Gastrocnemius medialis (tissue), 4 donors: ENCODE data around the gene CBLL1. TPM values are rescaled to one million over a fixed set of nuclear protein-coding genes. Genes with fewer than 3 reads are reported as not detected.

Experiments
- ATAC-seq, 2 donors: fragments of 150-250 bp; one replicate each; pipeline ENCODE4 v1.9.1; 2016
- DNase-seq, 2 donors: peaks; one replicate each; pipeline ENCODE4 v3.0.0-alpha.2; 2019
- H3K27ac ChIP-seq, 4 donors: fragments of 200-600 bp; sonication (generic); 1 replicate in 1 of 4; 2 replicates in 3 of 4; pipeline ENCODE4 v1.5.1; 2016 to 2018; ENCODE audit warnings: mild to moderate bottlenecking in 2 of 4, moderate library complexity in 1 of 4
- H3K27me3 ChIP-seq, 3 donors: fragments of 200-600 bp; sonication (generic) in 2 of 3; 1 replicate in 1 of 3; 2 replicates in 2 of 3; pipeline versions ENCODE4 v1.5.1 to v1.6.0; 2016 to 2019; ENCODE audit warnings: mild to moderate bottlenecking in 1 of 3, moderate library complexity in 1 of 3
- H3K36me3 ChIP-seq, 2 donors: fragments of 200-600 bp; sonication (generic) in 1 of 2; one replicate each; pipeline ENCODE4 v1.5.1; 2017 to 2018
- H3K4me1 ChIP-seq, 2 donors: fragments of 200-600 bp; sonication (generic) in 1 of 2; one replicate each; pipeline ENCODE4 v1.5.1; 2016 to 2017; ENCODE audit warnings: mild to moderate bottlenecking in 2 of 2
- H3K4me3 ChIP-seq, 4 donors: fragments of 200-600 bp; sonication (generic) in 3 of 4; 1 replicate in 1 of 4; 2 replicates in 3 of 4; pipeline ENCODE4 v1.5.1; 2016 to 2019; ENCODE audit warnings: mild to moderate bottlenecking in 2 of 4
- H3K9me3 ChIP-seq, 3 donors: fragments of 200-600 bp; sonication (generic) in 2 of 3; 1 replicate in 1 of 3; 2 replicates in 2 of 3; pipeline ENCODE4 v1.5.1; 2016 to 2019
- POLR2A ChIP-seq, 2 donors: fragments of 450-650 bp; IDR thresholded peaks; one replicate each; pipeline ENCODE4 v1.6.1; 2017; ENCODE audit warnings: antibody characterized with exemption in 2 of 2, mild to moderate bottlenecking in 2 of 2, moderate library complexity in 2 of 2
- in situ Hi-C, 4 donors: fragments of 200-750 bp; cut with MboI; loops; one replicate each; pipeline versions ENCODE4 v1.15.0 to v1.8.0; 2017; ENCODE audit warnings: low sequenced_read_pairs in 4 of 4
- intact Hi-C: fragments of 100-400 bp; cut with DNase I; formaldehyde crosslinking; loops from one replicate; pipeline ENCODE4 v1.15.1; 2023; ENCODE audit warnings: low total_unique reads
- total RNA-seq, 4 donors: library from RNA; depleted of rRNA; stranded (reverse); fragments of >200 nt; gene quantifications; one replicate each; pipeline versions ENCODE4 v1.1.0 to v1.2.3, GENCODE V29; 2016
- TF ChIP-seq, protein P1 (sequence below), 5 experiments: fragments of 450-650 bp in 3 of 5; fragments of 200-600 bp in 2 of 5; sonication (generic) in 2 of 5; IDR thresholded peaks in 4 of 5; conservative IDR thresholded peaks in 1 of 5; 1 replicate in 4 of 5; 2 replicates in 1 of 5; pipeline ENCODE4 v1.5.1; 2016 to 2019; ENCODE audit warnings: antibody characterized with exemption in 5 of 5, mild to moderate bottlenecking in 3 of 5, moderate library complexity in 3 of 5

Gene CBLL1
- total RNA-seq, 4 donors from 2014 or later = 21.6 to 49.6 (median 34.8) TPM

- H3K36me3 ChIP-seq = no peaks in the 10 kb centered on the region
- H3K9me3 ChIP-seq = no peaks in the 10 kb centered on the region
- DNase-seq (no peak), ATAC-seq (no peak)
- H3K4me3 ChIP-seq = no peak overlapping the region
- H3K4me1 ChIP-seq = no peaks in the 10 kb centered on the region
- no peak for TF ChIP-seq POLR2A (IDR thresholded peaks at IDR 0.05)
- TF ChIP-seq, protein P1, sequence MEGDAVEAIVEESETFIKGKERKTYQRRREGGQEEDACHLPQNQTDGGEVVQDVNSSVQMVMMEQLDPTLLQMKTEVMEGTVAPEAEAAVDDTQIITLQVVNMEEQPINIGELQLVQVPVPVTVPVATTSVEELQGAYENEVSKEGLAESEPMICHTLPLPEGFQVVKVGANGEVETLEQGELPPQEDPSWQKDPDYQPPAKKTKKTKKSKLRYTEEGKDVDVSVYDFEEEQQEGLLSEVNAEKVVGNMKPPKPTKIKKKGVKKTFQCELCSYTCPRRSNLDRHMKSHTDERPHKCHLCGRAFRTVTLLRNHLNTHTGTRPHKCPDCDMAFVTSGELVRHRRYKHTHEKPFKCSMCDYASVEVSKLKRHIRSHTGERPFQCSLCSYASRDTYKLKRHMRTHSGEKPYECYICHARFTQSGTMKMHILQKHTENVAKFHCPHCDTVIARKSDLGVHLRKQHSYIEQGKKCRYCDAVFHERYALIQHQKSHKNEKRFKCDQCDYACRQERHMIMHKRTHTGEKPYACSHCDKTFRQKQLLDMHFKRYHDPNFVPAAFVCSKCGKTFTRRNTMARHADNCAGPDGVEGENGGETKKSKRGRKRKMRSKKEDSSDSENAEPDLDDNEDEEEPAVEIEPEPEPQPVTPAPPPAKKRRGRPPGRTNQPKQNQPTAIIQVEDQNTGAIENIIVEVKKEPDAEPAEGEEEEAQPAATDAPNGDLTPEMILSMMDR (IDR thresholded peaks at IDR 0.05 in 4 of 5, conservative IDR thresholded peaks at IDR 0.05 in 1 of 5) = no peak
- no peaks in the 10 kb centered on the region for H3K27me3 ChIP-seq
- in situ Hi-C loops (loop anchor here in 1 of 4 donors (25.0 kb wide), 1 partner anchor 488 kb away; no protein-coding TSS in a partner anchor), intact Hi-C loops (no loop called here)
- H3K27ac ChIP-seq = no peak overlapping the region
Observed at GRCh38 chr7:107700570-107700969, 43.4 kb upstream of the CBLL1 start.

- ATAC-seq = no peak
- no peaks in the 10 kb centered on the region for H3K4me1 ChIP-seq
- no peaks in the 10 kb centered on the region for H3K27me3 ChIP-seq
- H3K4me3 ChIP-seq = no peak overlapping the region
- no peaks in the 10 kb centered on the region for H3K36me3 ChIP-seq
- intact Hi-C loops = no loop called here
- no peak for DNase-seq
- no peak overlapping the region for H3K27ac ChIP-seq
- no peaks in the 10 kb centered on the region for H3K9me3 ChIP-seq
- no peak for TF ChIP-seq POLR2A (IDR thresholded peaks at IDR 0.05)
- TF ChIP-seq, protein P1 (IDR thresholded peaks at IDR 0.05 in 4 of 5, conservative IDR thresholded peaks at IDR 0.05 in 1 of 5) = no peak
- in situ Hi-C loops = loop anchor here in 1 of 4 donors (25.0 kb wide), 1 partner anchor 489 kb away; no protein-coding TSS in a partner anchor
Observed at GRCh38 chr7:107701191-107701590, 42.8 kb upstream of the CBLL1 start.

GRCh38 chr7:107703219-107703618, 40.7 kb upstream of the CBLL1 start:
- in situ Hi-C loops = loop anchor here in 1 of 4 donors (25.0 kb wide), 1 partner anchor 491 kb away; no protein-coding TSS in a partner anchor
- no peaks in the 10 kb centered on the region for H3K36me3 ChIP-seq
- no peak for ATAC-seq
- no peaks in the 10 kb centered on the region for H3K9me3 ChIP-seq
- no peaks in the 10 kb centered on the region for H3K4me1 ChIP-seq
- no peak for DNase-seq
- no peak overlapping the region for H3K4me3 ChIP-seq
- TF ChIP-seq, protein P1 (IDR thresholded peaks at IDR 0.05 in 4 of 5, conservative IDR thresholded peaks at IDR 0.05 in 1 of 5) = no peak
- TF ChIP-seq POLR2A (IDR thresholded peaks at IDR 0.05) = no peak
- intact Hi-C loops = no loop called here
- H3K27me3 ChIP-seq = no peaks in the 10 kb centered on the region
- no peak overlapping the region for H3K27ac ChIP-seq

DNA sequence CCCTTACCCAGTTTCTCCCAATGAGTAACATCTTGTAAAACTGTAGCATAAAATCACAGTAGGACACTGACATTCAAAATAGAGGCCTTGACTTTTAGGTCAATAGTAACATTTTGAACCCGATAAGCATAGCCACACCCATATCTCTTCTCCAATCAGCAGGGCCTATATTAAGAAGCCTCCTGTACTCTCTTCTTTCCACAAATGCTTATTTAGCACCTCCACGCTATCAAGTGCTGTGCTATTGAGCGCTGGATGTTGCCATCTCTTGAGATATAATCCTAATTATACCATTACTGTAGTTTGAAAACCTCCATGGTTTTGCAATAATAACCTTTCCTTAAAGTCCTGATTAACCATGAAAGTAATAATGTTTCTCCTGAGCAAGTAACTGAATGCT, 40.1 kb upstream of the CBLL1 start:
- in situ Hi-C loops (loop anchor here in 1 of 4 donors (25.0 kb wide), 1 partner anchor 492 kb away; no protein-coding TSS in a partner anchor), intact Hi-C loops (no loop called here)
- H3K4me3 ChIP-seq = no peak overlapping the region
- ATAC-seq (no peak), DNase-seq (no peak)
- no peaks in the 10 kb centered on the region for H3K9me3 ChIP-seq
- H3K27ac ChIP-seq = no peak overlapping the region
- TF ChIP-seq, protein P1 (IDR thresholded peaks at IDR 0.05 in 4 of 5, conservative IDR thresholded peaks at IDR 0.05 in 1 of 5) = no peak
- TF ChIP-seq POLR2A (IDR thresholded peaks at IDR 0.05) = no peak
- no peaks in the 10 kb centered on the region for H3K27me3 ChIP-seq
- no peaks in the 10 kb centered on the region for H3K4me1 ChIP-seq
- H3K36me3 ChIP-seq = no peaks in the 10 kb centered on the region

- Histone ChIP-seq H3K36me3 (no peaks in the 10 kb centered on the region), H3K27ac (no peak overlapping the region), H3K4me3 (no peak overlapping the region), H3K27me3 (no peaks in the 10 kb centered on the region), H3K4me1 (no peaks in the 10 kb centered on the region), H3K9me3 (no peaks in the 10 kb centered on the region)
- ATAC-seq (no peak), DNase-seq (no peak)
- intact Hi-C loops (no loop called here), in situ Hi-C loops (loop anchor here in 1 of 4 donors (25.0 kb wide), 1 partner anchor 497 kb away; no protein-coding TSS in a partner anchor)
- TF ChIP-seq, protein P1 (IDR thresholded peaks at IDR 0.05 in 4 of 5, conservative IDR thresholded peaks at IDR 0.05 in 1 of 5) = no peak
- TF ChIP-seq POLR2A (IDR thresholded peaks at IDR 0.05) = no peak
Observed at GRCh38 chr7:107708956-107709355, 35.0 kb upstream of the CBLL1 start.
